ENCODE data around the gene RFC4. TPM values are rescaled to one million over a fixed set of nuclear protein-coding genes. Genes with fewer than 3 reads are reported as not detected.
A peak's percentile ranks its signal among the peaks of the same experiment; 100 is the strongest.

The RFC4 gene
- total RNA-seq, 4 donors from 2014 or later = 6.1 to 26.4 (median 10.6) TPM

- peak within 1 kb of the TSS; percentile 89 to 99 (median 96) for H3K27ac ChIP-seq
- peak within 1 kb of the TSS; percentile 60 to 86 (median 80) for H3K4me3 ChIP-seq
- peaks cover 0 to 34% (median 21%) of the 10 kb centered on the region in 4 donors for H3K4me1 ChIP-seq
- H3K36me3 ChIP-seq = peaks cover 0 to 38% (median 0%) of the 10 kb centered on the region in 3 donors
- H3K27me3 ChIP-seq = no peaks in the 10 kb centered on the region
- TF ChIP-seq POLR2A (IDR thresholded peaks at IDR 0.05) (peak; percentile 83 to 93), CTCF (IDR thresholded peaks at IDR 0.05) (no peak)
- peak; percentile 87 to 96 (median 91) for DNase-seq
- H3K9me3 ChIP-seq = no peaks in the 10 kb centered on the region
These were observed 23.1 kb downstream of the RFC4 start, which contains the start of gene EIF4A2 for GRCh38 chr3:186783058-186783730. EIF4A2 (plus strand) TSS chr3:186783577; CDS start chr3:186783611, 34 bp downstream.

GRCh38 chr3:186782542-186783057 is 23.7 kb downstream of the RFC4 start:
- TF ChIP-seq POLR2A (IDR thresholded peaks at IDR 0.05) (no peak), CTCF (IDR thresholded peaks at IDR 0.05) (no peak)
- peak overlapping the region; percentile 89 to 99 (median 96) for H3K27ac ChIP-seq
- H3K4me3 ChIP-seq = peak overlapping the region; percentile 60 to 86 (median 80)

GRCh38 chr3:186779204-186779603 is 27.1 kb downstream of the RFC4 start:
- no peaks in the 10 kb centered on the region for H3K9me3 ChIP-seq
- DNase-seq = no peak
- no peak overlapping the region for H3K4me3 ChIP-seq
- TF ChIP-seq CTCF (IDR thresholded peaks at IDR 0.05) = no peak
- TF ChIP-seq POLR2A (IDR thresholded peaks at IDR 0.05) = no peak
- no peaks in the 10 kb centered on the region for H3K36me3 ChIP-seq
- H3K27ac ChIP-seq = no peak overlapping the region
- no peaks in the 10 kb centered on the region for H3K27me3 ChIP-seq
- no peaks in the 10 kb centered on the region for H3K4me1 ChIP-seq

More at GRCh38 chr3:186782542-186783057, 23.7 kb downstream of the RFC4 start:
- Histone ChIP-seq H3K9me3 (no peaks in the 10 kb centered on the region), H3K27me3 (no peaks in the 10 kb centered on the region), H3K36me3 (peaks cover 0 to 32% (median 0%) of the 10 kb centered on the region in 3 donors), H3K4me1 (peaks cover 0 to 29% (median 19%) of the 10 kb centered on the region in 4 donors)
- no peak for DNase-seq

GRCh38 chr3:186775999-186776398 is 30.3 kb downstream of the RFC4 start:
- TF ChIP-seq CTCF (IDR thresholded peaks at IDR 0.05) (no peak), POLR2A (IDR thresholded peaks at IDR 0.05) (no peak)
- Histone ChIP-seq H3K27ac (no peak overlapping the region), H3K4me3 (no peak overlapping the region), H3K27me3 (no peaks in the 10 kb centered on the region), H3K4me1 (peaks cover 0 to 6% (median 0%) of the 10 kb centered on the region in 4 donors), H3K9me3 (no peaks in the 10 kb centered on the region), H3K36me3 (no peaks in the 10 kb centered on the region)
- no peak for DNase-seq

- Histone ChIP-seq H3K27me3 (no peaks in the 10 kb centered on the region), H3K4me1 (peaks cover 0 to 6% (median 0%) of the 10 kb centered on the region in 4 donors), H3K4me3 (peak overlapping the region; percentile 57 to 64 (median 58)), H3K36me3 (no peaks in the 10 kb centered on the region), H3K9me3 (no peaks in the 10 kb centered on the region), H3K27ac (peak overlapping the region; percentile 28 to 83 (median 57))
- TF ChIP-seq CTCF (IDR thresholded peaks at IDR 0.05) (no peak), POLR2A (IDR thresholded peaks at IDR 0.05) (no peak)
- peak; percentile 69 to 93 (median 92) for DNase-seq
These were observed 33.4 kb downstream of the RFC4 start for GRCh38 chr3:186772701-186773417.

Measured in Peyer's patch (tissue), 4 donors.